H1 (cell line): ENCODE data around the gene MACROD2. TPM values are rescaled to one million over a fixed set of nuclear protein-coding genes. Genes with fewer than 3 reads are reported as not detected.

Source experiments
- BCL11A ChIP-seq, 2 experiments: IDR thresholded peaks; one replicate each; pipeline ENCODE4 v1.6.1; 2011; ENCODE audit warnings: low read depth in 2 of 2, low read length in 2 of 2, mild to moderate bottlenecking in 2 of 2
- CEBPB ChIP-seq: IDR thresholded peaks from 2 replicates; pipeline ENCODE4 v1.6.1; 2012; ENCODE audit warnings: low read depth, low read length
- MAFK ChIP-seq: IDR thresholded peaks from 2 replicates; pipeline ENCODE4 v1.6.1; 2012; ENCODE audit warnings: low read depth, mild to moderate bottlenecking, improper control_type of control experiment, low read length
- RAD21 ChIP-seq, 2 experiments: IDR thresholded peaks in 1 of 2; conservative IDR thresholded peaks in 1 of 2; 2 replicates each; pipeline ENCODE4 v1.6.1; 2011; ENCODE audit warnings: low read depth in 2 of 2, low read length in 2 of 2, improper control_type of control experiment in 1 of 2, inconsistent platforms in 1 of 2, mild to moderate bottlenecking in 1 of 2, moderate library complexity in 1 of 2
- RFX5 ChIP-seq: IDR thresholded peaks from 2 replicates; pipeline ENCODE4 v1.6.1; 2011; ENCODE audit warnings: low read depth, low read length, improper control_type of control experiment, borderline replicate concordance
- SIX5 ChIP-seq: IDR thresholded peaks from 2 replicates; pipeline ENCODE4 v1.6.1; 2011; ENCODE audit warnings: mild to moderate bottlenecking, low read depth, low read length
- SP2 ChIP-seq: IDR thresholded peaks from 2 replicates; pipeline ENCODE4 v1.6.1; 2012; ENCODE audit warnings: mild to moderate bottlenecking, low read length, inconsistent platforms
- TAF7 ChIP-seq: optimal IDR thresholded peaks from 2 replicates; pipeline ENCODE3; 2011; ENCODE audit warnings: low read depth, mild to moderate bottlenecking, inconsistent platforms, low read length, moderate library complexity, borderline replicate concordance
- ZNF274 ChIP-seq: IDR thresholded peaks from 2 replicates; pipeline ENCODE4 v1.7.0; 2012; ENCODE audit warnings: low read length, borderline replicate concordance; ENCODE audit errors: extremely low read depth
- polyA plus RNA-seq, 7 experiments: library from polyadenylated mRNA; depleted of rRNA in 3 of 7; stranded (reverse) in 5 of 7; unstranded in 2 of 7; fragments of >200 nt in 5 of 7; fragments of 200-250 nt in 2 of 7; gene quantifications; 1 replicate in 5 of 7; 2 replicates in 1 of 7; 4 replicates in 1 of 7; pipeline versions ENCODE4 v1.2.1 to v1.2.3, GENCODE V29; 2011 to 2013; ENCODE audit warnings: missing spikeins in 2 of 7, mixed read lengths in 2 of 7
- total RNA-seq: library from RNA; stranded (reverse); fragmentation: NEBNext Ultra II Directional; extraction: Animal tissue kit (Norgen Biotek cat#: 25700); gene quantifications from 2 replicates; pipeline ENCODE4 v1.2.1, GENCODE V29; 2021

The MACROD2 gene
- total and polyA plus RNA-seq, 2 of the 8 experiments (the other 6 are each of a cell fraction or from before 2014, with no cell fraction given), result 0.70 to 3.9 TPM

DNA sequence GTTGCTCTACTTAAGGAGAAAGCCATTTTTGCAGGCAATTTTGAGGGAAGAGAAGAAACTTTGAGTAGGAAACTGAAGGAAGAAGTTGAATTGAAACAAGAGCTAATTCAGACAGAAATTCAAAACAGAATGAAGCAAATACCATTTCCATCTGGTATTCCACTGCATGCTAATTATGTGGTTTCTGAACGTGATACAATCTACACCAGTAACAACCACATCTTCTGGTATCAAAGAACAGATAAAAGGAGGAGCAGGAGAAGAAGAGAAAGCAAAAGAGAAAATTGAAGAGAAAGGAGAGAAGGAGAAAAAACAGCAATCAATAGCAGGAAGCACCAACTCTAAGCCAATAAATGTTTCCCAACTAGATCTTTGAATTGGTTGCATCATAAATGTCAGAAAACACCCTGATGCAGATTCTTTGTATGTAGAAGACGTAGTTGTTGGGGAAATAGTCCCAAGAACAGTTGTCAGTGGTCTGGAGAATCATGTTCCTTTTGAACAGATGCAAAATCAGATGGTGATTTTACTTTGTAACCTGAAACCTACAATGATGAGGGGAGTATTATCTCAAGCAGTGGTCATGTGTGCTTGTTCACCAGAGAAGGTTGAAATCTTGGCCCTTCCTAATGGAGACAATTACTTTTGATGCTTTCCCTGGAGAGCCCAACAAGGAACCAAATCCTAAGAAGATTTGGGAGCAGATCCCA lies 132.4 kb downstream of the MACROD2 start (continued):
- TF ChIP-seq CEBPB (no peak), SP2 (no peak), MAFK (no peak), BCL11A (IDR thresholded peaks at IDR 0.05; ENCODE audit: low read depth in 2 of 2, low read length in 2 of 2) (no peak), TAF7 (no peak), RFX5 (no peak), SIX5 (no peak), ZNF274 (no peak), RAD21 (IDR thresholded peaks at IDR 0.05 in 1 of 2, conservative IDR thresholded peaks at IDR 0.05 in 1 of 2; ENCODE audit: low read depth in 2 of 2, low read length in 2 of 2) (no peak)
